Measurements from ENCODE around the gene VOPP1.

The VOPP1 gene

DNA sequence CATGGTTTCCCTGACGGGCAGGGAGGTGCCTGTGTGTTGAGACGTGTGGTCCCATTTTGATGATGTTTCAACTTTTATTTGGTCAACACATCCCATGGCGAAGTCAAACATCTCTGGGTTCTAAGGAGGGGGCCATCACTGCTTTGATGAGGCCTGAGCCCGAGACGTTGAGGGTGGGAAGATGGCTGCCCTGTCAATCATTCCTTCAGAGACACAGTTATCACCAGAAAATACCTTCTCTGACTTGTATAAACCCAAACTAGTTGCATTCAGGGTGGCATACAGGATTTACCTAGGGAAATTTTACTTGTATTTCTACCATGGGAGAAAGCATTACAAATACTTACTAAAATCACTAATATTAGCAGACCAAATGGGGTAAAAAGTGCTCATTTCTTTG is 64.6 kb downstream of the VOPP1 start:
- Histone ChIP-seq H3K9me3 (ENCODE audit: insufficient read depth, low read length) (no peaks in the 10 kb centered on the region), H3K4me1 (ENCODE audit: insufficient read depth, insufficient read length) (peaks cover 10% of the 10 kb centered on the region), H3K9ac (ENCODE audit: insufficient read length, low read depth) (no peak overlapping the region), H3K36me3 (ENCODE audit: insufficient read depth, insufficient read length, low read length) (peaks cover 29% of the 10 kb centered on the region), H3K4me3 (ENCODE audit: insufficient read length, low read depth) (no peak overlapping the region), H3K27me3 (ENCODE audit: insufficient read depth, insufficient read length) (no peaks in the 10 kb centered on the region)
- DNase-seq (ENCODE audit: low read depth, low spot score): no peak
- TF ChIP-seq SUZ12 (IDR thresholded peaks at IDR 0.05; ENCODE audit: extremely low read depth, insufficient read depth, insufficient read length) (no peak), YY1 (IDR thresholded peaks at IDR 0.05; ENCODE audit: insufficient read depth, insufficient read length) (no peak), ZNF274 (IDR thresholded peaks at IDR 0.05; ENCODE audit: low read depth, low read length) (no peak)

DNA sequence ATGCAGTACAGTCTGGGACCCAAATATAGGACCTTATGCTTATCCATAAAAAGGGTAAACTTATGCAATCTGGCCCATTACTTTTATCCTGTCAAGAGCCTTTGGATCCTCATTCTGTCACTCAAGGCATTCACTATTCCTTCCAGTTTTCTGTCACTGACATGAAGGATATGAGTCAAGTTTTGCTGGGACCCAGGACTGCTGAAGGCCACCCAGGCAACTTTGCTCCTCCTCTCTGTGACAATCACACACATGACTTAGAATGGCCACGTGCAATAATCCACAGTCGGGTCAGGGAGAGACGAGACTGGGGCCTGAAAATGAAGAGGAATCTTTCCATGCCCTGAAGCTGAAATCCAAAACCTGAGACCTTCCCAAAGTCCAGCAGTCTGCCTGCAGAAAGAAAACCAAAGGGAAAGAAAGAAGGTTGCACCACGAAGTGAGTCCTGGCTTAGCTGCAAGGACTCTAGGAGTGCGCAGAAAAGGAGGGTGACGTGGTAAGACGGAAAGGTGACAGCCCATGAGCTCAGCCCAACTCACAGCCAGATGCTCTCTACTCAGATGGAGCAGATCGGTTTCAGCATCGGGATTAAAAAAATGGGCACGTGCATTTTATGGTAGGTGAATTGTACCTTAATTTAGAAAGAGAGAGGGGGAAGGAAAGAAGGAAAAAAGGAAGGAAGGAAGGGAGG is 67.2 kb downstream of the VOPP1 start:
- TF ChIP-seq ZNF274 (IDR thresholded peaks at IDR 0.05; ENCODE audit: low read depth, low read length) (no peak), SUZ12 (IDR thresholded peaks at IDR 0.05; ENCODE audit: extremely low read depth, insufficient read depth, insufficient read length) (no peak), YY1 (IDR thresholded peaks at IDR 0.05; ENCODE audit: insufficient read depth, insufficient read length) (no peak)
- peaks cover 7% of the 10 kb centered on the region for H3K4me1 ChIP-seq (ENCODE audit: insufficient read depth, insufficient read length)
- H3K9ac ChIP-seq (ENCODE audit: insufficient read length, low read depth): no peak overlapping the region
- no peak for DNase-seq (ENCODE audit: low read depth, low spot score)
- H3K36me3 ChIP-seq (ENCODE audit: insufficient read depth, insufficient read length, low read length): peaks cover 41% of the 10 kb centered on the region
- H3K27me3 ChIP-seq (ENCODE audit: insufficient read depth, insufficient read length): no peaks in the 10 kb centered on the region
- no peak overlapping the region for H3K4me3 ChIP-seq (ENCODE audit: insufficient read length, low read depth)
- no peaks in the 10 kb centered on the region for H3K9me3 ChIP-seq (ENCODE audit: insufficient read depth, low read length)

DNA sequence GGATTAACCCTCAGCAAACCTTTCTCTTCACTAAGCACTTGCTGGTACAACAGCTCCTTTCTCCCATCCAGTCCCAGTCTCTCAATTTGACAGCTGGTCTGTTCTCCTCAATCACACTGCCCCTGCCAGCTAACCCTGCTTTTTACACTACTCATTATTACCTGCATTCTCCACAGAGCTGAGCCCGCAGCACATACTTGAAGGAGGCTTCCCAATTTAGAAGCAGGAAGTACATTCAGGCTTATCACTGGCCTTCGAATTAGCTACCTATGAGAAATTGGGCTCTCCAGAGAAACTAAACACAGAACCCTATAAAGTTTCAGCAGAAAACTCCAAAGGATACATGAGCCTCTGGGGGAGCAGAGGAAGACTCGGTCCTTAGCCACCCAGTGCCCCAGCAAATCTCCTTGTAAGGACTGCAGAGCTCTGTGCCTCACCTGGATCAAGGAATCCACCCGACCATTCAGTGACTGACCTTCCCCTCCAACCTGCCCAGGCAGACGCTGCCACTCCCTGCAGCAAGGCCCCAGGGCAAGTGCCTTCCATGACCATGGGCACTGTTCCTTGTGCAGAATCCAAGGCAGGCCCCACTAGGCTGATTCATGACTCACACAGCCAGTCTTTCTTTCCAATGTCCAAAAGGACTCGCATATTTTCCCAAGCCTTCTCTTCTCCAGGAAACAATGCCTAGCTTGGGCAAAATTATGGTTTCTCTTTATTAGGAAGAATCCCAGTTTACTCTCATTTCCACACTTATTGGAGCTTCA is 68.0 kb downstream of the VOPP1 start:
- H3K27me3 ChIP-seq (ENCODE audit: insufficient read depth, insufficient read length): no peaks in the 10 kb centered on the region
- peaks cover 13% of the 10 kb centered on the region for H3K4me1 ChIP-seq (ENCODE audit: insufficient read depth, insufficient read length)
- H3K36me3 ChIP-seq (ENCODE audit: insufficient read depth, insufficient read length, low read length): peaks cover 48% of the 10 kb centered on the region
- no peak overlapping the region for H3K4me3 ChIP-seq (ENCODE audit: insufficient read length, low read depth)
- no peak for DNase-seq (ENCODE audit: low read depth, low spot score)
- no peak for TF ChIP-seq SUZ12 (IDR thresholded peaks at IDR 0.05; ENCODE audit: extremely low read depth, insufficient read depth, insufficient read length)
- TF ChIP-seq YY1 (IDR thresholded peaks at IDR 0.05; ENCODE audit: insufficient read depth, insufficient read length): no peak
- no peak for TF ChIP-seq ZNF274 (IDR thresholded peaks at IDR 0.05; ENCODE audit: low read depth, low read length)
- H3K9me3 ChIP-seq (ENCODE audit: insufficient read depth, low read length): no peaks in the 10 kb centered on the region
- no peak overlapping the region for H3K9ac ChIP-seq (ENCODE audit: insufficient read length, low read depth)

DNA sequence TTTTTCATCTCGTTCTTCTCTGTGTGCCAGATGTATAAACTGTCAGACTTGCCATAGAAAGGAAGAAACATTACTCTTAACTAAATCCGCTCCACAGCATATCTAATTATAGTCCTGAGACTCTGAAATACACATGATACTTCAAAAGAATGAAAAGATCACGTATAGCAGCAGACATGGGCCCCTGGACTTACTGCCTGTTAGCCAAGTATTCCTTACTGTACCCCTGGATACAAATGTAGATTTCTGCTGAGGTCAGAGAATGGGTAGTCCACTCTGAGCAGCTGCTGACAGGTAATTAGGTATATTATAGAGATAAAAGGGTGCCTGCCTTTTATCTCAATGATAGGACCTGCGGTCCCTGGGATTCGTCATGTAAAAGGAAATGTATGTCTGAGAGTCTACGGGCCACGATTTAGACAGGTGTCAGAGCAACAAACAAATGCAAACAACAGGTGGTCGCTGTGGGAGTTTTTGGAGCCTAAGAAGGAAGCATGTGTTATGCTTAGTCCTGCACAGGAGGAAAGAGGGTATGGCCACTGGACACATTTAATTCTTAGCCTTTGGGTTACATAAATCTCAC is 69.4 kb downstream of the VOPP1 start:
- no peaks in the 10 kb centered on the region for H3K27me3 ChIP-seq (ENCODE audit: insufficient read depth, insufficient read length)
- no peak overlapping the region for H3K9ac ChIP-seq (ENCODE audit: insufficient read length, low read depth)
- H3K4me1 ChIP-seq (ENCODE audit: insufficient read depth, insufficient read length): peaks cover 13% of the 10 kb centered on the region
- DNase-seq (ENCODE audit: low read depth, low spot score): no peak
- no peaks in the 10 kb centered on the region for H3K9me3 ChIP-seq (ENCODE audit: insufficient read depth, low read length)
- no peak for TF ChIP-seq SUZ12 (IDR thresholded peaks at IDR 0.05; ENCODE audit: extremely low read depth, insufficient read depth, insufficient read length)
- no peak overlapping the region for H3K4me3 ChIP-seq (ENCODE audit: insufficient read length, low read depth)
- H3K36me3 ChIP-seq (ENCODE audit: insufficient read depth, insufficient read length, low read length): peaks cover 51% of the 10 kb centered on the region

DNA sequence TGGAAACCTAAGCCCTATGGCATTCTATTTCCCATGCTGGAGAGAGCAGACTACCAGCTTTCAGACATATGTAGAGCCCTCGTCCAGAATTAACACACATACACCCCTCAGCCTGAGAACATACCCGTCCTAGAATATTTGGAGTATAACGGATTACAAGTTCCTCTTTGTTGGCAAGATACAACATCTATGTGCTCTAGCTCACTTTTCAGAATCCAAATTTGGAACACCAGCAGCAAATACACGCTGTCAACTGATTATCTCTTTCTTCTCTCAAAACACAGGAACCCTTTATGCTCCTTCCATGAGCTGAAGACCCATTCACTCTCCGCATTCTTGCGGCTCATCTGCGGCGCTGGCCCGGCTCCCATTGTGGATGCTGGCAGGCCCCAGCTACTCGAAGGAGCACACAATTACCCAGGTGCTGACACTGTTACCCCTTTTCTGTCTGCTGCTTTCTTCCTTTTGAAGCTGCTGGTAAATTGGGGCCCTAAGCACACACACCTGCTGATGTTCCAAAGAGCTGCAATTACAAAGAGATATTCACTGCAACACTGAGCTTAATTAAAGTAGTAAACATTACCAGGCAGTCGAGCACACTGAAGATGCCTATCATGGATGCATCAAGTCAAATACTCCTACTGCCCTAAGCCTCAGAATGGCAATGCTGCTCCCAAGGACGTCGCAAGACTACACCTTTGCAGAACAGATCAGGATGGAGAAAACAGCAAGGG is 70.0 kb downstream of the VOPP1 start:
- no peak for DNase-seq (ENCODE audit: low read depth, low spot score)
- H3K9me3 ChIP-seq (ENCODE audit: insufficient read depth, low read length): no peaks in the 10 kb centered on the region
- no peaks in the 10 kb centered on the region for H3K27me3 ChIP-seq (ENCODE audit: insufficient read depth, insufficient read length)
- H3K4me1 ChIP-seq (ENCODE audit: insufficient read depth, insufficient read length): peaks cover 13% of the 10 kb centered on the region
- no peak overlapping the region for H3K4me3 ChIP-seq (ENCODE audit: insufficient read length, low read depth)
- TF ChIP-seq ZNF274 (IDR thresholded peaks at IDR 0.05; ENCODE audit: low read depth, low read length) (no peak), SUZ12 (IDR thresholded peaks at IDR 0.05; ENCODE audit: extremely low read depth, insufficient read depth, insufficient read length) (no peak), YY1 (IDR thresholded peaks at IDR 0.05; ENCODE audit: insufficient read depth, insufficient read length) (no peak)
- H3K9ac ChIP-seq (ENCODE audit: insufficient read length, low read depth): no peak overlapping the region
- H3K36me3 ChIP-seq (ENCODE audit: insufficient read depth, insufficient read length, low read length): peaks cover 51% of the 10 kb centered on the region

DNA sequence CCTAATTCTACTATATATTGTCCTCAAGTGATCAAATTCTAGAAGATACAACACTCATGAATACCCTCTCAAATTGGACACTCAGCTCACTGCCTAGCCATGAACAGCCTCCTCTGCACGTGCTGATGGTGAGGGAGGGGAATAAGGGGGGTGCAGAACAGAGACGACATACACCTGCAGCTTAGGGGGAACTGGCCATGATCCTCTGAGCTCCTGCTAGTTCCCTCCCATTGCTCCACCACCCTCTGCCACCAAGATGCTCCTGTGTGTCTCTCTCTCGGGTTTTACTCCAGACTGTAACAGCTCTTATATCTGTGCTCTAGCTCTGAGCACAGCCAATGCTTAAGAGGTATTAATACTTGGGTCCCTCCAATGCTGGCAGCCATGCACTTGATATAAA is 70.7 kb downstream of the VOPP1 start:
- Histone ChIP-seq H3K27me3 (ENCODE audit: insufficient read depth, insufficient read length) (no peaks in the 10 kb centered on the region), H3K36me3 (ENCODE audit: insufficient read depth, insufficient read length, low read length) (peaks cover 53% of the 10 kb centered on the region), H3K9me3 (ENCODE audit: insufficient read depth, low read length) (no peaks in the 10 kb centered on the region), H3K4me3 (ENCODE audit: insufficient read length, low read depth) (no peak overlapping the region), H3K4me1 (ENCODE audit: insufficient read depth, insufficient read length) (peaks cover 13% of the 10 kb centered on the region), H3K9ac (ENCODE audit: insufficient read length, low read depth) (no peak overlapping the region)
- DNase-seq (ENCODE audit: low read depth, low spot score): no peak
- no peak for TF ChIP-seq SUZ12 (IDR thresholded peaks at IDR 0.05; ENCODE audit: extremely low read depth, insufficient read depth, insufficient read length)
- no peak for TF ChIP-seq YY1 (IDR thresholded peaks at IDR 0.05; ENCODE audit: insufficient read depth, insufficient read length)
- TF ChIP-seq ZNF274 (IDR thresholded peaks at IDR 0.05; ENCODE audit: low read depth, low read length): no peak

All from NT2/D1 (cell line).